Measurements from ENCODE around the gene PAX2.

GRCh38 chr10:100811752-100812750 is 66.7 kb downstream of the PAX2 start:
- TF ChIP-seq CTCF (IDR thresholded peaks at IDR 0.05): no peak
- no peak for TF ChIP-seq POLR2A (IDR thresholded peaks at IDR 0.05)

Data from testis (tissue), 2 donors.